ENCODE measurements around the gene MARCHF10.

- TF ChIP-seq, protein P1, sequence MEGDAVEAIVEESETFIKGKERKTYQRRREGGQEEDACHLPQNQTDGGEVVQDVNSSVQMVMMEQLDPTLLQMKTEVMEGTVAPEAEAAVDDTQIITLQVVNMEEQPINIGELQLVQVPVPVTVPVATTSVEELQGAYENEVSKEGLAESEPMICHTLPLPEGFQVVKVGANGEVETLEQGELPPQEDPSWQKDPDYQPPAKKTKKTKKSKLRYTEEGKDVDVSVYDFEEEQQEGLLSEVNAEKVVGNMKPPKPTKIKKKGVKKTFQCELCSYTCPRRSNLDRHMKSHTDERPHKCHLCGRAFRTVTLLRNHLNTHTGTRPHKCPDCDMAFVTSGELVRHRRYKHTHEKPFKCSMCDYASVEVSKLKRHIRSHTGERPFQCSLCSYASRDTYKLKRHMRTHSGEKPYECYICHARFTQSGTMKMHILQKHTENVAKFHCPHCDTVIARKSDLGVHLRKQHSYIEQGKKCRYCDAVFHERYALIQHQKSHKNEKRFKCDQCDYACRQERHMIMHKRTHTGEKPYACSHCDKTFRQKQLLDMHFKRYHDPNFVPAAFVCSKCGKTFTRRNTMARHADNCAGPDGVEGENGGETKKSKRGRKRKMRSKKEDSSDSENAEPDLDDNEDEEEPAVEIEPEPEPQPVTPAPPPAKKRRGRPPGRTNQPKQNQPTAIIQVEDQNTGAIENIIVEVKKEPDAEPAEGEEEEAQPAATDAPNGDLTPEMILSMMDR (conservative IDR thresholded peaks at IDR 0.05; ENCODE audit: low read depth, low read length): no peak
- TF ChIP-seq EZH2 (IDR thresholded peaks at IDR 0.05; ENCODE audit: low read length, unreplicated experiment): no peak
These were observed 7.5 kb downstream of the MARCHF10 start for GRCh38 chr17:62800585-62800984.

Measured in PC-3 (cell line).